Activated CD4-positive, CD25-positive, alpha-beta regulatory T cell treated with anti-CD3 and anti-CD28 coated beads, Interleukin-2, amount 50 U/mL, for 72 hours (primary cell): Measurements from ENCODE around the gene PTPRN2.

Experiments
- DNase-seq: peaks from one replicate; pipeline ENCODE4 v3.0.0; 2021

Gene PTPRN2

DNA sequence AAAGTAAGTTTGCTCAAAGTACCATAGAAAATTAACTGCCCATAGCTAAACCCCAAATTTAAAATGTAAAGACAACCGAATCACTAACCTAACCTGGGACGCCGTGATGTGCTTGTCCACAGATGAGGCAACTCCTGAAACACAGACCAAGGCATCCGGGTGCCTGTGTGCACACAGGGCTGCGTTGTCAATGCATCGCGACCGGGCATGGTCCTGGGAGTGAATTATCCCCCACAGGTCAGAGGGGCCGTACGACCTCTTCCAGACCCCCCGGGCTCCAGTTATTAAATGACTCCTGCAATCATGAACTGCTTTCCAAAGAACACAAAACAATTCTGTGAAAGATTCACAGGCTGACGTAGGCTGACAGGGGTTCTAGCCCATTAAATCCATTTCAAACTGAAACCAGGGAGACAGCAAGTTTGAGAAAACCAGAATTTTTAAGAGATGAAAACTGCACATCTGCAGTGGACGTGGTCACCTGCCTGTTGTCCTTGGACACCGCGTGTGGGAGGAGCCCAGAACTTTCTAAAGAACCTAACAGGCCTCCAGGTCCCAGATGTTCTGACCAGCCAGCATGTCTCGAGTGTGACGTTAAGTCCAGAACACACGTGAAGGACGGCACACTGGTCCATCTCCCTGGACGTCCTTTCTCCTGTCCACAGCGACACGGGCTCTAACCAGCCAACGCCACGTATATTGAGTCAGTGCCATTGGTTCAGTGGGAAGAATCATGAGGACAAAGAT, 953.0 kb downstream of the PTPRN2 start:
- no peak for DNase-seq

DNA sequence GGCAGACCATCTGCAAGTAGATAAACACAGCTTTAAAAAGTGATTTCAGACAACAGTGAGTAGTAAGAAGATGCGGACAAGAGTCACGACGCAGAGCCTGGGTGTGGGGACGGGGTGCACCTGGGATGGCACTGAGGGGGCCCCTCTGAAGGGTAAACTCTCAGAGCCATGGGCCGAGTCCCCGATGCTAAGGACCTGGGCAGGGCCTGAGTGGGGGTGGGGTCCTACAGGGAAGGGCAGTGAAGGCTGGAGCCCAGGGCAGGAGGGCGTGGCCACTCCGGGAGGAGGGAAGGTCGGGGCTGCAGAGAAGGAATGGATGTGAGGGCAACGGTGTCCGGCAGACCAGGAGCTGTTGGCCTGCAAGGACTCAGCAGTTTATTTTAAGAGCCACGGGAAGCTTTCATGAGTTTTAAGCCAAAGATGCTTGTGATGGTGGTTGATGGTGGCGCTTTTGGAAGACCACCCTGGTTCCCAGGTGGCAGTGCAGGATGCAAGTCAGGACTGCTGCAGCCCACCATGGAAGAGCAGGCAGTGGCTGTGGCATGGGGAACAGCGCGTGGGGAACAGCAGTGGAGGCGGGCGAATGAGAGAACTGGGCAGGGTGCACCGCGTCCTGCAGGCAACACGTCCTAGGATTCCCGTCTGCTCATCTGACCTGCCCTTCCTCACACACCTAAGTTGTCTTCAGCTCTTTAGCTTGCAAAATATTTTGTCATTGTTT, 954.0 kb downstream of the PTPRN2 start:
- no peak for DNase-seq

DNA sequence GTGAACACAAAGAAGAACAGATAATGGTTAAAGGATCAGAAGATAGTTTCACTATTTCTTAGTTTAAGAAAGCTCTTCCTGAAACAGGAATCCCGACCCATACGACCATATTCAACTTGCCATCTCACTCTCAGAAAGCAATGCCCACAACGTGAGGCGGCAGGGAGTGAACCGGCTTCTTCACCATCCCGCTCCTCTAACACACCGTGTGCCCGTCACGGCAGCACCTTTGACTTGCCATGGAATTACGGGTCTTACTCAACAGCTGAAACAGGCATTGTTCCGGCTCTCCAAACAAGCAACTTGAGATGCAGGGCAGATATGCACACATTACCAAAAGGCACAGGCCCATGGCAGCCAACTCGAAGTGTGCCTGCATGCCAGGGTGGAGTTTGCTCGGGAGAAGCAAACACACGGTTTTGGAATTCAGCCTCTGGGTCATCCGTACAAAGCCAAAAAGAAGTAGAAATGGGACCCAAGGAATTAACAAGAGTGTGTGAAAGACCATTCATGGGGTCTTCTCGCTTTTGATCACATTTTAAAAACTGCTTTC, 957.2 kb downstream of the PTPRN2 start:
- DNase-seq: no peak

DNA sequence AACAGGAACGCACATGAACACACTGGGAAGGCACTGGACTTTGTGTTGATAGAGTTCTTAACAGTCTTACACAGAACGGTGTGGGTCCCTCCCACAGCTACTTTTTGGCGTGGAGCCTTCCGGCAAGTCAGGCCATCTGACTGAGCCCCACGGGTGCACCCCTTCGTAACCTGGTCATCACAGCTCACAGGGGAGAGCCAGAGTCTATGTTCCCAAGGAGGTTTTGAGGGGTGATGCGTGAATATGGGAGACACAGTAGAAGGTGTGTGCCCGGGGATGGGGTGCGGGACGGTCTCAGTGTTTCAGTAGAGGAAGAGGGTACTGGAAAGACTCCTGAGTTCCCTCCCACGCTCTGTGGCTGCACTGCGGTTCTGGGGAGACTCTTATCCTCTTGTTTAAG, 959.2 kb downstream of the PTPRN2 start:
- no peak for DNase-seq

DNA sequence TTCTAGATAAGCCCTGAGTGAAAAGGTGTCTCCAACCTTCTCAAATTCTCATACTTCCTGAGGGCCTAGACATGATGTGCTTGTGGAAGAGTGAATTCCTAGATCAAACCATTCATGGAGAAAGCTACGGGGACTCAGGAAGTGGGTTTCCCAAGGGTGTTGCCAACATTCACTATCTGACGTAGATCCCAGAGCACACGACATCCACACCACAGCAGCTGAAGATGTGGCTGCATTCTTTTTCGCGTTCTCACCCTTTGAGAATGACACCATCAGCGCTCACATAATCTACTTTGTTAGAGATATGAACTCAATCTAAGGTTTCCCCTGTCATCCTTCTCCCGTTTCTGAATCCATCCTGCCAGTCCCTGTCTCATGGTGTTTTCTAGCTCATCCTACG, 960.0 kb downstream of the PTPRN2 start:
- DNase-seq: no peak

DNA sequence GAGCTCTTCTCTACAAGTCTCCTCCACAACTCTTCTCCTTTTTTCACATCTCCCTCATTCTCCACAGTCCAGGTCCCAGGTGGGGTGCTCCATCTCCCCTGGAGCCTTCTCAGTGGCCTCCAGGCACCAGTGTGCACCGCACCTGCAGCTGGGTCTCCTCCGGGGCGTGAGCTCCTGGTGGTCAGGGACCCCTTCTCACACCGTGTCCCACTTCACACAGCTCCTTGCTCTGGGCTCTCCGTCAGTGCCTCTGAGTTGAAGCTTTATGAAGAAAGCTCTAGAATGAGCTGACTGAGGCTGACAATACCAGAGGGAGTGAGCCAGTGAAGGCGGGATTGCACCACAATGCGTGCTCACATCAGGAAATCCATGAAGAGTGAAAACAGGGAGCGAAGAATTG, 960.6 kb downstream of the PTPRN2 start:
- DNase-seq: peak; percentile 29

DNA sequence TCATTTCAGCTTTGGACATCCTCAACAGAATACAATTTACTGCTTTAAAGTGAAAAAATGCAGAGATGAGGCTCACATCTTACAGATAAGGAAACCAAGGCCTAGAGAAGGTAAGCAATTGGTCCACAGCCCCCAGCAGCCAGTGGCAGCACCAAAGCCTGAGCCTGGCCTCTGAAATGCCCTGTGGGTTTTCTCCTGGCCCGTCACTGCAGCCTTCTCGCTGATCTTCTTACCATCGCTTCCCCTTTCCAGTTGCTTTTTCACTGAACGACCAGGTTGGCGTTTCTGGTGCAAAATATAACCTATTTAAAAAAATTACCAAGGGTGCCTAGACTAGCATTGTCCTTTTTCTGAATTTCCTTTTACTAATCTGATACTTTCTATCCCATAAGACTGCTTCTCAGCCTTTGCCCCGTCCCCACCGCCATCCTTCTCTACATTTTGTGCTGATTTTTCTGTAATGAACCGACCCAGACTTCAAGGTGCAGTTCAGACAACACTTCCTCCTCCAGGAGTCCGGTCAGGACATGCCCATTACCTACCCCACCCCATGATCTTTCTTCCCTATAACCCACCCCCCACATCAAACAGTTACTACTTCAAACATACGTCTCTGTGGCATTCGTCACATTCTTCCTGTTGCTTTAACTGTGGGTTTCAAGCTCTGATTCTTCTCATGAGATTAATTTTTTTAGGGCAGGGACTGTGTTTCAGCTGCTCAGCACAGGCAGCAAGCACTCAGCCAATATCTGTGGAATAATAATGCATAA, 961.5 kb downstream of the PTPRN2 start:
- DNase-seq: peak; percentile 27

DNA sequence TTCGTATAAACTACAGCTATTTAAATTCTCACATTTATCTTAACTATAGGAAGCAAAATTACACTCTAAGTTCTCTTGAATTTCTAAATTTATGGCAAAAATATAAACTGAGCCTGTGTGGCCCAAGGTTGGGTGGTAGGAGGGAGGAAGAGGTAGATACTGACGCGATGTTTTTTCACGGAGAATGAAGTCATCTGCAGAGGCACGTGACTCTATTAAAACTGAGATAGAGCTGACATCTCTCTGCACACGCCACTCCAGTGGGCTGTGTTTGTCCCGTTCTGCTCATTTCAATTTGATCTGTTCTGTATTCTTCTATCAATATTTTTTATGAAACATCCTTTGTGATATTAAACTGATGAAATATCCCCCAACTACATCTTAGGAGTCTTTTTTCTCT, 964.1 kb downstream of the PTPRN2 start:
- DNase-seq: no peak

DNA sequence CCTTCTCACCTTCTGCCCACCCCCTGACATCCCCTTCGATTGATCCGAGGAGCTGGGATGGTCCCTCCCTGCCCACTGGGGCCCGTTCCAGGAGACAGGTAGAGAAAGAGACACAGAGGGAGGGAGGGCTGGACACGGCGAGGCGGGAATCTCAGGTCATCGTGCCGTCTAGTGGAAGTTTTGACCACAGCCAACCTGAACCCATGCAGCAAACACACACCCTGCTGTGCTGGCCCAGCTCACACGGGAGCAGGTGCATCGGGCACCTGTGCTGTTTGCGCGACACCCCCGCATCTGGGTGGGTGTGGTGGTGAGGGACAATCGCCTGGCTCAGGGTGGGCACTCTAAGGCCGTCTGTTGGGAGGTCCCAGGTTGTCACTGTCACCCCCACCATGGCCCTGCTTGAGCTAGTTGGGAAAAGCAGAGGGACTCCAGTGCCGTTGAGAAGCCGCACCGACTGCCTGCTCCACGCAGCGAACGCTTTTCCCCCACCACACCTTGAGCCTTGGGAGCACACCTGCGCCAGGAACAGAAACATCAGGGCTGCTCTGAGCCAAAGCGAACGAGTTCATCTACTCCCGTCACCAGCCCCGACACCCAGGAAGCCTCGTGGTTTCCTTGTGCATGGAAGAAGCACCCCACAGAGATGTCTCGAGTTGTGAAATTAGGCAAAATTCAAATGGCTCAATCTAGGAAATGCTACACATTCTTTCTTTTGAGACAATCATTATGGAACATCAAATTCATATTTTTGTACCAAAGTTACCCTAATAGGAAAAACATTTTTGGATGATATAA, 965.0 kb downstream of the PTPRN2 start:
- peak; percentile 27 for DNase-seq

DNA sequence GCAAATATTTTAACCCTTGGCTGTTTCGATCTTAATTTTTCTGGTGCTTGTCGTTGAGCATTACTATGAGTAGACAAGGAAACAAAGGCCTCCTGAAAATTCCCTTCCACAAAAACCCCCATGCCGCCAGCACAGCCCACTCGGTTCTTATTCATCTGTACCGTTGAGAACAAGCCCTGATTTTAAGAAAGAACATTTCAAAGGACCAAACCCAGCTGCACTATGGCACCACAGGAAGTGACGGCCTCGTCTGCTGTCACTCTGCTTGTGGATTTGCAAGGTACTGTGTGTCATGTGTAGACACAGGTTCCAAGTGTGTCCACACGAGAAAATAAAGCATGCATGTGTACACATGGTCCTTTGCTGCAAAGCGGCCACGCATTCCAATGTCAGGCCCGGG, 965.6 kb downstream of the PTPRN2 start:
- no peak for DNase-seq

DNA sequence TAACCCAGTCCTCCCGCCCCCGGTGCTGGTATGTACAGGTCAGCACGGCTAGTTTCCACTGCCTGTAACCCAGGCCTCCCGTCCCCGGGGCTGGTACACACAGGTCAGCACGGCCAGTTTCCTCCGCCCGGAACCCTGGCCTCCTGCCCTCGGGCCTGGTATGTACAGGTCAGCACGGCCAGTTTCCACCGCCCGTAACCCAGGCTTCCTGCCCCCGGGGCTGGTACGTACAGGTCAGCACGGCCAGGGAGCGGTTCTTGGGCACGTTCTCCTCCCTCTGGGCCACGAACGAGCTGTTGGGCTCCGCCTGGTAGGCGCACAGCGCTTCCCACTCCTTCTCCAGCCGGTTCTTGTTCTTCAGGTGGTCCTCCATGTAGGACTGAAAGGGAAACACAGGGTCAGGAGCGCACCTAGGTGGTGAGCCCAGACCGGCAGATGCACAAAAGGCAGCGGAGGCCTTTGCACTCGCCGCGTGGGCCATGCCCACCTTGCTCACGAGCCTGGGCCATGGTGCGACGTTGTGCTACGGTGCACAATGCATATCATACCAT, 966.4 kb downstream of the PTPRN2 start:
- peak; percentile 9 for DNase-seq

DNA sequence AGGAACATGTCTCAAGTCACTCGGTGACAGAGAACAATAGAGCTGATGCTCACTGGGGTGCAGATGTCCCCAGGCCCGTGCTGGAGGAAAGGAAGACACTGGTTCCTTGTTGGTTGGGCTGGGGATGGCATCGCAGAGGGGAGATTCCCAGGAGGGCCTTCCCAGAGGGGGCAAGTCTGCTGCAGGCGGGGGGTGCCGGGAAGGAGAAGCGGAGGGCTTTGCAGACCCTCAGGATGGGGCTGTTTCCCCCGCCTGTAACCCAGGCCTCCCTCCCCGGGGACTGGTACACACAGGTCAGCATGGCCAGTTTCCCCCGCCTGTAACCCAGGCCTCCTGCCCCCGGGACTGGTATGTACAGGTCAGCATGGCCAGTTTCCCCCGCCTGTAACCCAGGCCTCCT, 967.0 kb downstream of the PTPRN2 start:
- DNase-seq: peak; percentile 26

DNA sequence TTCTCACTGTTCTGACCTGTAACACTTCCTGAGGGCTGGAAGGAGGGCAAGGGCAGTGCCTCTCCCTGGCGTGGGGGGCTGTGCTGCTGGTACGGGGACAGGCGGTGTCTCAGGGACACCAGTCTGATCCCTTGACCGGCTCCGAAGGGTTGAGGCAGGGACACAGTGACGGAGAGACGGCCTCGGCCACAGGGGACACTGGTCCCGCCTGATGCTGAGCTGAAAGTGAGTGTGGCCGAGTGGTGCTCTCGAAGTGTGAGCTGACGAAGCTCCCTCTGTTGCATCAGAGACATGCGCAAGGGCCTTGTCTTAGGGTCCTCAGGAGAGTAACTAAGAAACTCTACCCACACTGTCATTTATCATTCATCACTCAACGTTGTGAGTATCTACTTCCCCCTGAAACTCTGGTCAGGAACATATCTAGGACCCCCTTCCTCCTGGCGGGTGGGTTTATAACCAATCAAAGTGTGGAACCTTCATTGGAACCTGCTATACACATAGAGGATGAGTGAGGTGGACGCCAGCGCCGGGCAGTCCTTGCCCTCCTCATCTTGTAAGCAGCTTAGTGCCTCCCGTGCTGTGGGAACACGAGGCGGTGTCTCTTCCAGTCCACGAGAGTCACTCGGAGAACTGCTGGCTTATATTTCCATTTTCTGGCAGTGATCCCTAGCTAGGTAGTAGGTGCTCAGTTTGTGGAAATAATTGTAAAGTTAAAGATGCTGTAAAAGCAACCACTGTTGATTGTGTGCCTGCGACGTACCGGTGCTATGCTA, 967.7 kb downstream of the PTPRN2 start:
- peak; percentile 7 for DNase-seq

DNA sequence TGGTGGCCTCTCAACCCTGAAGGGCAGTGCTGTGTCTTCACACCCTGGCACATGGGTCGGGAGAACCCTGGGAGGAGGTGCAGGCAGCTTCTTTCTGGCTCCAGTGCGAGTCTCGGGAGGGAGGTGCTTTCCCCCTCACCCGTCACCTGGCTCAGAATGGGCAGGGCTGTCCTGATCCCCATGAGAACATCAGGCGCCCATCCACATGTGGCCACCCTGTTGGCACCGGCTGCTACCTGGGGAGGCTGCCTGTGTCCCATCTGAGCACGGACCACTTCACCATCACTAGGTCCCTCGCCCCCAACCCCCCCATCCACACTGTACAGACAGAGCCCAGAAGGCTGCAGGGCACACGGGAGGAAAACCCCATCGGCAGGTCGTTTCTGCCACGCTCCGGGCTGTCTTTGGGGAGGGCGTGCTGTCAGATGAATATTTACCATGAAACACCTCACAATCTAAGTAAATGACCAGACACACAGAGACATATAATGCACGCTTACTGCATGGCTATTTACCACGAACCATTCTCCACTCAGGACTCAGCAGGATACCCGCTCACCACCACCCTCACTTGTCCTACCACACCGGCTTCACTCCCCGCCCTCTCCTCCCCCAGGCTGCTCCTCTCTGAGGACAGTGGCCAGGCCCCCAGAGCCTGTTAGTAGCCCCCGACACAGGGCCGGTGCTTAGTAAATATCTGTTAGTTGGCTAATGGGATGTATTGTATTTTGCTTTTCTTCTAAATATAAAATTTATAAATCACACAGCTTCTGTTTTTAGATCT, 968.6 kb downstream of the PTPRN2 start:
- no peak for DNase-seq

DNA sequence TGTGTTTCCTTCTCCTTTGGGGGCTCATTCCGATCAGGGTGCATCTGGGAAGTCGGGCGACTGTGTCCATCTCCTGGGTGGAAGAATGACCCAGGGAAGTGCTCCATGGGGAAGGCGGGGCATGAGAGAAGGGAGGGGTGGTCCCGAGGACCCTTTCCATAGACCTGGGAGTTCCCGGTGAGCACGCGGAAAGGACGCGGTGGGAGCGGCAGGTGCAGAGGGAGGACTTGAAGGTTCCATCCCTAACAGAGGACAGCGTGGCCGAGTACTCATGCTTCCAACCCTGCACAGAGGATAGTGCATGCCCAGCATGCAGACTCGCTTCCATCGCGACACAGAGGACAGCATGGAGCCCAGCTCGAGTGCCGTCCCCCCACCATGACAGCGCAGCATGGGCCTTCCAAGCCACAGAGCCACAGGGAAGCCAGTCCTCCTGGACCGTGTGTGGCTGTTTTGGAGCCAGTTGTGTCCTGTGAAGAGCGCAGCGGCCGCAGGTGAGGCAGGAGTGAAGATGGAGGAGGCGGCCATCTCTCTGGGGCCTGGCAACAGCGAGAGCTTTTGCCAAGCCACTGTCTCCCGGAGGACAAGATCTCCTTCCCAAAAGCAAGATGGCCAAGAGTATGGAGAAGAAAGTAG, 969.4 kb downstream of the PTPRN2 start:
- DNase-seq: peak; percentile 22

DNA sequence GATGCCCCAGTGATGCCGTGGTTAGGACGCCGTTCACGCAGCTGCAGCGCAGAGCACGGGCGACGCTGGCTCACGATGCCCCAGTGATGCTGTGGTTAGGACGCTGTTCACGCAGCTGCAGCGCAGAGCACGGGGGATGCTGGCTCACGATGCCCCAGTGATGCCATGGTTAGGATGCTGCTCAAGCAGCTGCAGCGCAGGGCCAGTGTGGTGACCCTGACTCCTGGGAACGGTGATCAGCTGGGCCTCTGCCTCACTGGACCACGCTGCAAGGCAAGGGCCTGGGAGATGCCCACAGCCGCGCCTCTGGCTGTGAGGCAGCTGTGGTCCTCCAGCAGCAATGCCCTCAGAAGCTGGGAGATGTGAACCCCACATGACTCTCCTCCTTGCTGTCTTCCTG, 970.2 kb downstream of the PTPRN2 start:
- peak; percentile 17 for DNase-seq

DNA sequence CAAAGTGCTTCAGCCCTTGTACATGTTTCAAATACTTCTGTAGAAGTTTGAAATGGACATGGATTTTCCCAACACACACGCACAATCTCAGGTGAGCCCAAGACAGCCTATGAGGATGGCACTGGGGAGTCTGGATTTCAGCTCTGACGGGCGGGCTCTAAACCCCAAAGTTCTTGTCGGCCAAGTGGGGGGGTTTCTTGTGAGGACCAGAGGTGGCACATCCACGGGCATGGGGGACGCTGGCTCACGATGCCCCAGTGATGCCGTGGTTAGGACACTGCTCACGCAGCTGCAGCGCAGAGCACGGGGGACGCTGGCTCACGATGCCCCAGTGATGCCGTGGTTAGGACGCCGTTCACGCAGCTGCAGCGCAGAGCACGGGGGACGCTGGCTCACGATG, 970.7 kb downstream of the PTPRN2 start:
- peak; percentile 6 for DNase-seq

DNA sequence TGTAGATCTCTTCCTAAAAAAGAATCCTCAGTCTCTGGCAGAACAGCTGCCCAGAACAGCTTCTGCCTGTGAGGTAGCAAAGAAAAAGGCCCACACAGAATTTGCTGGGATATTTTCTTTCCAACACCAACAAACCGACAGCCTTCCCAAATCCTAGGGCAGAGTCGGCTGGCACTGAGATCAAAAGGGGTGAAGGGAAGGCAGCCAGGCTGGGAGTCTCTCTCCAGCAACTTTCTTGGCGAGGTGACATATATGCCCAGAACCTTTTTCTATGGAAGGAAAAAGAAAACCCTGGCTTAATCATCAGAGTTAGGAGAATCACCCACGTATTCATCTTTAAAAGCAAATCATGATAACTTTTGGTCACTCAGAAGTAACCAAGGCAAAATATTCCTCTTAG, 971.2 kb downstream of the PTPRN2 start:
- DNase-seq: peak; percentile 8

DNA sequence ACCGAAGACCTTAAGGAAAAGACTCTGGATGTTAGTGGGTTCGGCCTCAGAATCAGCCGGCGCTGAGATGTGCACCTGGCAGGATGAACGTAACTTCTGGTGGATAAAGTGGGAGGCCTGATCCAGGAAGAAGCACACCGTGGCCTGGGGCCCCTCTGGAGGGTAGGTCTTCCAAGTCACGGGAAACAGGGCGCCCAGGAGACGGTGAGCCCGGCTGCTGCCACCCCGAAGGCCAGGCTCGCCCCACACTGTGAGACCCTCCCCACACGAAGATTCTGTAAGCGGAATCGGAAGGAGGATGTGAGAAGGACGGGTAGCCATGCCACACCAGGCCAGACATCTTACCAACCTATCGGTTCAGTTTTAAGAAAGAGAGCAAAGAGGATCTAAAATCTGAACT, 971.8 kb downstream of the PTPRN2 start:
- DNase-seq: no peak
